SU-DHL-6 (cell line): ENCODE results near the gene DIP2C.
"Not testable (repeated sequence)": the region's sequence is repeated elsewhere in the genome, so short reads cannot be mapped to it uniquely, and the experiment has no call there.

Source experiments
- H2AFZ ChIP-seq: fragments of 200-600 bp; sonication (generic); 2 replicates; pipeline ENCODE4 v1.6.1; 2014; ENCODE audit warnings: low read depth, mild to moderate bottlenecking, moderate library complexity, mixed read lengths, antibody characterized with exemption, low read length; ENCODE audit not compliant: severe bottlenecking
- H3F3A ChIP-seq: fragments of 200-600 bp; shearing (Covaris generic); 2 replicates; pipeline ENCODE4 v1.6.0; 2016; ENCODE audit warnings: antibody characterized with exemption, mild to moderate bottlenecking; ENCODE audit not compliant: insufficient read depth
- H3K27ac ChIP-seq: fragments of 200-600 bp; sonication (generic); 2 replicates; pipeline ENCODE4 v1.5.1; 2016; ENCODE audit warnings: low read depth, mild to moderate bottlenecking, low read length, moderate library complexity, mixed read lengths
- H3K27me3 ChIP-seq: fragments of 200-600 bp; sonication (generic), shearing (Covaris generic); 2 replicates; pipeline ENCODE4 v1.6.0; 2014; ENCODE audit warnings: mild to moderate bottlenecking, low read length
- H3K36me3 ChIP-seq: fragments of 200-600 bp; sonication (generic); 2 replicates; pipeline ENCODE4 v1.6.1; 2014; ENCODE audit warnings: mild to moderate bottlenecking, low read length, mixed read lengths
- H3K4me2 ChIP-seq: fragments of 300-600, 200-600 bp; shearing (Covaris generic), sonication (generic); 2 replicates; pipeline ENCODE4 v1.6.0; 2014; ENCODE audit warnings: low read length, low read depth, mild to moderate bottlenecking; ENCODE audit not compliant: poor library complexity, severe bottlenecking
- H3K4me3 ChIP-seq: fragments of 200-600 bp; sonication (generic); 2 replicates; pipeline ENCODE4 v1.5.1; 2014; ENCODE audit warnings: antibody characterized with exemption, low read length, mild to moderate bottlenecking, mixed read lengths; ENCODE audit not compliant: insufficient read depth, poor library complexity, severe bottlenecking
- H3K79me2 ChIP-seq: fragments of 200-600 bp; sonication (generic); 2 replicates; pipeline ENCODE4 v1.6.1; 2014; ENCODE audit warnings: mild to moderate bottlenecking, low read length, moderate library complexity; ENCODE audit not compliant: insufficient read depth
- H3K9ac ChIP-seq: fragments of 200-600 bp; sonication (generic); 2 replicates; pipeline ENCODE4 v1.7.0; 2014; ENCODE audit warnings: mild to moderate bottlenecking, low read length
- H3K9me2 ChIP-seq: fragments of 200-600 bp; sonication (generic); replicated peaks from 2 replicates; pipeline ENCODE4 v1.6.1; 2014; ENCODE audit warnings: low read length; ENCODE audit not compliant: insufficient read depth
- H3K9me3 ChIP-seq: fragments of 200-600 bp; sonication (generic); 2 replicates; pipeline ENCODE4 v1.6.1; 2014; ENCODE audit warnings: low read length, mixed read lengths; ENCODE audit not compliant: insufficient read depth
- H4K20me1 ChIP-seq: fragments of 200-600 bp; sonication (generic); 2 replicates; pipeline ENCODE4 v1.6.1; 2014; ENCODE audit warnings: low read depth, mild to moderate bottlenecking, antibody characterized with exemption, low read length, moderate library complexity, mixed read lengths
- CTCF ChIP-seq: fragments of 200-600 bp; sonication (generic); IDR thresholded peaks from one replicate; pipeline ENCODE4 v1.5.1; 2017; ENCODE audit warnings: antibody characterized with exemption, mild to moderate bottlenecking, low read length, moderate library complexity; ENCODE audit not compliant: insufficient read depth, poor library complexity, severe bottlenecking
- EZH2phosphoT487 ChIP-seq: fragments of 200-600 bp; sonication (generic), shearing (Covaris generic); conservative IDR thresholded peaks from 2 replicates; pipeline ENCODE4 v1.6.1; 2018; ENCODE audit warnings: mild to moderate bottlenecking, antibody characterized with exemption, low read length, moderate library complexity, mixed read lengths

Gene DIP2C

GRCh38 chr10:348456-348855 lies 341.0 kb downstream of the DIP2C start:
- Histone ChIP-seq H3K4me3 (no peak overlapping the region), H3K27me3 (no peaks in the 10 kb centered on the region), H3K9me2 (no peaks in the 10 kb centered on the region), H3K9ac (no peak overlapping the region), H3K4me2 (no peak overlapping the region), H3K36me3 (no peaks in the 10 kb centered on the region), H2AFZ (no peak overlapping the region), H4K20me1 (no peaks in the 10 kb centered on the region), H3F3A (no peaks in the 10 kb centered on the region), H3K9me3 (no peaks in the 10 kb centered on the region), H3K79me2 (no peaks in the 10 kb centered on the region), H3K27ac (no peak overlapping the region)
- no peak for TF ChIP-seq CTCF
- no peak for TF ChIP-seq EZH2phosphoT487

- not testable (repeated sequence) for H3K79me2 ChIP-seq, H3K36me3 ChIP-seq, H3K27me3 ChIP-seq, H2AFZ ChIP-seq, H3K9me3 ChIP-seq, H3K4me2 ChIP-seq, H4K20me1 ChIP-seq, H3K4me3 ChIP-seq, H3K27ac ChIP-seq, H3F3A ChIP-seq, H3K9me2 ChIP-seq, H3K9ac ChIP-seq
These were observed 341.7 kb downstream of the DIP2C start for GRCh38 chr10:347774-348173.

GRCh38 chr10:347190-347589 lies 342.3 kb downstream of the DIP2C start:
- H3K4me3 ChIP-seq, H3K9me2 ChIP-seq, H3F3A ChIP-seq, H3K27me3 ChIP-seq, H2AFZ ChIP-seq, H3K79me2 ChIP-seq, H3K36me3 ChIP-seq, H3K27ac ChIP-seq, H3K9ac ChIP-seq, H3K4me2 ChIP-seq, H4K20me1 ChIP-seq, H3K9me3 ChIP-seq: not testable (repeated sequence)

GRCh38 chr10:344582-345200 lies 344.8 kb downstream of the DIP2C start:
- no peaks in the 10 kb centered on the region for H3K9me3 ChIP-seq

More at GRCh38 chr10:344582-345200, 344.8 kb downstream of the DIP2C start:
- no peak overlapping the region for H3K27ac ChIP-seq
- TF ChIP-seq CTCF = no peak
- no peak for TF ChIP-seq EZH2phosphoT487
- no peaks in the 10 kb centered on the region; the same call in 1 of the 2 replicates for H3K36me3 ChIP-seq
- no peak overlapping the region for H2AFZ ChIP-seq
- no peaks in the 10 kb centered on the region for H4K20me1 ChIP-seq
- H3K27me3 ChIP-seq = no peaks in the 10 kb centered on the region
- no peak overlapping the region for H3K9ac ChIP-seq
- H3K79me2 ChIP-seq = no peaks in the 10 kb centered on the region
- no peaks in the 10 kb centered on the region for H3F3A ChIP-seq
- H3K4me3 ChIP-seq = no peak overlapping the region
- no peak overlapping the region for H3K4me2 ChIP-seq
- no peaks in the 10 kb centered on the region for H3K9me2 ChIP-seq
